ENCODE data around the gene CD36.

DNA sequence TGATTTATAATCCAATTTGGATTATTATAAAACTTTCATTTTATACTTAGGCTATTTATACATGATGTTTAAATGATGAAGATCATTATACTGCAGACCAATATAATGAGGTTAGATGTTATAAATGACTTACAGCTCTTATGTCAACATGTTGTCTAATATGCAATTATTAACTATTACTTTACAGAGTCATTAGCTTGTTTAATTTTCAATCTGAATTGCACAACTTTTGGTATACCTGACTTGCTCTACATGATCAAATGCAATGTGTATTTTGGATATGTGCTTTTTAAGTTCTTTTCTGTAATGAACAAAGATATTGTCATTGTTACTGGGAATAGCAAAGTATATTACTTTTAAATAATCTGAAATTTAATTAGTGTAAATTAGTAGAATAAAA lies 569 bp downstream of the CD36 start:
- TF ChIP-seq GATA3 (IDR thresholded peaks at IDR 0.05; ENCODE audit: low read depth, low read length), result no peak
- TF ChIP-seq GATA2 (IDR thresholded peaks at IDR 0.05; ENCODE audit: low read depth, low read length), result no peak
